Measurements from ENCODE around the gene BNIP2. TPM values are rescaled to one million over a fixed set of nuclear protein-coding genes. Genes with fewer than 3 reads are reported as not detected.
"Not testable (repeated sequence)": the region's sequence is repeated elsewhere in the genome, so short reads cannot be mapped to it uniquely, and the experiment has no call there.

BNIP2 gene
- total and polyA plus RNA-seq, 2 of the 13 experiments (the other 11 are each of a cell fraction or from before 2014, with no cell fraction given), result 17.4 to 57.6 TPM

- Histone ChIP-seq H4K20me1 (ENCODE audit: insufficient read depth, low read length) (no peaks in the 10 kb centered on the region; the same call in 1 of the 2 replicates), H3K9ac (ENCODE audit: insufficient read depth, low read depth, low read length) (no peak overlapping the region), H3K4me2 (ENCODE audit: low read depth, low read length) (no peak overlapping the region), H2AFZ (ENCODE audit: low read length) (no peak overlapping the region), H3K27me3 (ENCODE audit: control insufficient read depth in 1 of 2, insufficient read depth in 2 of 2, low read length in 2 of 2) (no peaks in the 10 kb centered on the region), H3K27ac (ENCODE audit: extremely low read length, insufficient read depth, low read length) (no peak overlapping the region), H3K9me3 (ENCODE audit: low read length) (no peaks in the 10 kb centered on the region), H3K36me3 (replicated peaks in 1 of 2; ENCODE audit: control insufficient read depth in 1 of 2, insufficient read depth in 2 of 2, low read length in 2 of 2) (peaks cover 3 to 44% of the 10 kb centered on the region in 2 experiments; a peak in 3 of 5 replicates), H3K79me2 (ENCODE audit: insufficient read depth, low read length) (no peaks in the 10 kb centered on the region), H3K4me1 (ENCODE audit: insufficient read depth, low read length) (no peaks in the 10 kb centered on the region), H3K4me3 (replicated peaks in 1 of 3; ENCODE audit: insufficient read depth in 1 of 3, low read depth in 2 of 3, low read length in 3 of 3) (no peak overlapping the region)
- 100% methylated on average over 1 of the region's 1 CpG for WGBS (ENCODE audit: low lambda C conversion rate)
- intact Hi-C loops (cut with micrococcal nuclease; ENCODE audit: unreplicated experiment) (no loop called here), in situ Hi-C loops (cut with HindIII; ENCODE audit: extremely low pct_ligation_motif_present, low pct_unique_long_range_greater_than_20kb) (no loop called here)
- ATAC-seq, result no peak
- DNase-seq (ENCODE audit: low spot score), result no peak
- CTCF ChIA-PET (ENCODE audit: low intra/inter-chr PET ratio, low total read pairs), result no interaction called here
- POLR2A ChIA-PET, result no interaction called here
- FAIRE-seq, result no peak
- BruUV-seq (replicated peaks), result no TSS peak
- TF ChIP-seq ZNF652 (CRISPR knock-in tag; IDR thresholded peaks at IDR 0.05; ENCODE audit: borderline replicate concordance, low read depth) (no peak), CCDC6 (CRISPR knock-in tag; IDR thresholded peaks at IDR 0.05) (no peak)
Measured at GRCh38 chr15:59646277-59646676, 42.8 kb downstream of the BNIP2 start.

GRCh38 chr15:59645812-59646211 lies 43.3 kb downstream of the BNIP2 start:
- H2AFZ ChIP-seq (ENCODE audit: low read length); H3K79me2 ChIP-seq (ENCODE audit: insufficient read depth, low read length); H3K4me3 ChIP-seq (replicated peaks in 1 of 3; ENCODE audit: insufficient read depth in 1 of 3, low read depth in 2 of 3, low read length in 3 of 3); in situ Hi-C loops (cut with HindIII; ENCODE audit: extremely low pct_ligation_motif_present, low pct_unique_long_range_greater_than_20kb); H3K9me3 ChIP-seq (ENCODE audit: low read length); H3K4me2 ChIP-seq (ENCODE audit: low read depth, low read length); H3K4me1 ChIP-seq (ENCODE audit: insufficient read depth, low read length); FAIRE-seq; H3K27ac ChIP-seq (ENCODE audit: extremely low read length, insufficient read depth, low read length); intact Hi-C loops (cut with micrococcal nuclease; ENCODE audit: unreplicated experiment); CTCF ChIA-PET (ENCODE audit: low intra/inter-chr PET ratio, low total read pairs); DNase-seq (ENCODE audit: low spot score); POLR2A ChIA-PET; BruUV-seq (replicated peaks); ATAC-seq; H3K27me3 ChIP-seq (ENCODE audit: control insufficient read depth in 1 of 2, insufficient read depth in 2 of 2, low read length in 2 of 2); H3K9ac ChIP-seq (ENCODE audit: insufficient read depth, low read depth, low read length); H4K20me1 ChIP-seq (ENCODE audit: insufficient read depth, low read length): not testable (repeated sequence)
- peaks cover 3 to 44% of the 10 kb centered on the region in 2 experiments; a peak in 3 of 5 replicates for H3K36me3 ChIP-seq (replicated peaks in 1 of 2; ENCODE audit: control insufficient read depth in 1 of 2, insufficient read depth in 2 of 2, low read length in 2 of 2)
- WGBS (ENCODE audit: low lambda C conversion rate), result 93% methylated on average over 9 of the region's 9 CpGs

- H3K27ac ChIP-seq (ENCODE audit: extremely low read length, insufficient read depth, low read length), result no peak overlapping the region
- H3K4me1 ChIP-seq (ENCODE audit: insufficient read depth, low read length), result no peaks in the 10 kb centered on the region
- no peaks in the 10 kb centered on the region; the same call in 1 of the 2 replicates for H4K20me1 ChIP-seq (ENCODE audit: insufficient read depth, low read length)
- H3K9ac ChIP-seq (ENCODE audit: insufficient read depth, low read depth, low read length), result no peak overlapping the region
- ChIA-PET POLR2A (no interaction called here), CTCF (ENCODE audit: low intra/inter-chr PET ratio, low total read pairs) (no interaction called here)
- no TSS peak for BruUV-seq (replicated peaks)
- no peak overlapping the region for H3K4me3 ChIP-seq (replicated peaks in 1 of 3; ENCODE audit: insufficient read depth in 1 of 3, low read depth in 2 of 3, low read length in 3 of 3)
- no peak for FAIRE-seq
- H3K4me2 ChIP-seq (ENCODE audit: low read depth, low read length), result no peak overlapping the region
- TF ChIP-seq ZNF260 (CRISPR knock-in tag; IDR thresholded peaks at IDR 0.05; ENCODE audit: borderline replicate concordance, low read depth) (no peak), PRDM10 (CRISPR knock-in tag; IDR thresholded peaks at IDR 0.05; ENCODE audit: low read depth) (no peak), POGZ (CRISPR knock-in tag; IDR thresholded peaks at IDR 0.05) (no peak), ZNF329 (CRISPR knock-in tag; IDR thresholded peaks at IDR 0.05; ENCODE audit: low read depth) (no peak)
- 95% methylated on average over 4 of the region's 4 CpGs for WGBS (ENCODE audit: low lambda C conversion rate)
- ATAC-seq, result no peak
- in situ Hi-C loops (cut with HindIII; ENCODE audit: extremely low pct_ligation_motif_present, low pct_unique_long_range_greater_than_20kb) (no loop called here), intact Hi-C loops (cut with micrococcal nuclease; ENCODE audit: unreplicated experiment) (no loop called here)
- no peaks in the 10 kb centered on the region for H3K79me2 ChIP-seq (ENCODE audit: insufficient read depth, low read length)
- no peak for DNase-seq (ENCODE audit: low spot score)
- H3K9me3 ChIP-seq (ENCODE audit: low read length), result no peaks in the 10 kb centered on the region
- H2AFZ ChIP-seq (ENCODE audit: low read length), result no peak overlapping the region
- peaks cover 3 to 43% of the 10 kb centered on the region in 2 experiments; a peak in 3 of 5 replicates for H3K36me3 ChIP-seq (replicated peaks in 1 of 2; ENCODE audit: control insufficient read depth in 1 of 2, insufficient read depth in 2 of 2, low read length in 2 of 2)
- H3K27me3 ChIP-seq (ENCODE audit: control insufficient read depth in 1 of 2, insufficient read depth in 2 of 2, low read length in 2 of 2), result no peaks in the 10 kb centered on the region
Measured at GRCh38 chr15:59644756-59645155, 44.4 kb downstream of the BNIP2 start.
